Sigmoid colon (tissue), 7 donors: ENCODE measurements around the gene TRMT112. TPM values are rescaled to one million over a fixed set of nuclear protein-coding genes. Genes with fewer than 3 reads are reported as not detected.

Source experiments
- DNase-seq: peaks from one replicate; pipeline ENCODE4 v3.0.0-alpha.2; 2019
- H3K27ac ChIP-seq, 4 donors: fragments of 200-600 bp; sonication (generic); one replicate each; pipeline ENCODE4 v1.5.1; 2016 to 2019; ENCODE audit warnings: mild to moderate bottlenecking in 1 of 4
- H3K27me3 ChIP-seq, 3 donors: fragments of 200-600 bp; sonication (generic); one replicate each; pipeline ENCODE4 v1.5.1; 2019; ENCODE audit warnings: mild to moderate bottlenecking in 1 of 3
- H3K36me3 ChIP-seq, 4 donors: fragments of 200-600 bp; sonication (generic); one replicate each; pipeline ENCODE4 v1.5.1; 2016 to 2019
- H3K4me1 ChIP-seq, 4 donors: fragments of 200-600 bp; sonication (generic); one replicate each; pipeline ENCODE4 v1.5.1; 2017 to 2019
- H3K4me3 ChIP-seq, 4 donors: fragments of 200-600 bp; sonication (generic); one replicate each; pipeline ENCODE4 v1.5.1; 2017 to 2019; ENCODE audit warnings: mild to moderate bottlenecking in 2 of 4, moderate library complexity in 1 of 4
- H3K9me3 ChIP-seq, 4 donors: fragments of 200-600 bp in 3 of 4; sonication (generic) in 3 of 4; one replicate each; pipeline versions ENCODE4 v1.5.1 to v1.6.1; 2013 to 2019
- CTCF ChIP-seq, 4 experiments: fragments of 450-650 bp in 3 of 4; fragments of 200-600 bp in 1 of 4; IDR thresholded peaks; one replicate each; pipeline ENCODE4 v1.5.1; 2016 to 2019; ENCODE audit warnings: antibody characterized with exemption in 4 of 4, mild to moderate bottlenecking in 3 of 4, moderate library complexity in 2 of 4
- EP300 ChIP-seq, 4 donors: sonication (generic); formaldehyde crosslinking; IDR thresholded peaks; one replicate each; pipeline ENCODE4 v1.6.1; 2017; ENCODE audit warnings: antibody characterized with exemption in 4 of 4
- POLR2A ChIP-seq, 2 donors: fragments of 450-650 bp; IDR thresholded peaks; one replicate each; pipeline ENCODE4 v1.6.1; 2016; ENCODE audit warnings: antibody characterized with exemption in 2 of 2, mild to moderate bottlenecking in 2 of 2, moderate library complexity in 2 of 2
- POLR2AphosphoS5 ChIP-seq, 4 donors: sonication (generic); formaldehyde crosslinking; IDR thresholded peaks; one replicate each; pipeline ENCODE4 v1.6.1; 2017; ENCODE audit warnings: antibody characterized with exemption in 4 of 4
- WGBS, 2 donors: extraction: QIAGEN DNeasy Blood & Tissue Kit; methylation state at CpG; one replicate each; pipeline ENCODE4 v1.1.7; 2013; 5-methylcytosine and 5-hydroxymethylcytosine counted together
- intact Hi-C: fragments of 100-400 bp; cut with DNase I; formaldehyde crosslinking; loops from one replicate; pipeline ENCODE4 v1.15.1; 2023
- polyA plus RNA-seq, 3 donors: library from polyadenylated mRNA; stranded (reverse); fragments of 200-250 nt; gene quantifications; one replicate each; pipeline ENCODE4 v1.2.3, GENCODE V29; 2013
- total RNA-seq, 4 donors: library from RNA; depleted of rRNA; stranded (reverse); fragments of >200 nt; gene quantifications; one replicate each; pipeline ENCODE4 v1.1.0, GENCODE V29; 2016
- donor health status: healthy with polysubstance abuse.
- donor health status: Bipolar disorder and iron deficiency.
- donor health status: healthy.

TRMT112 gene
- total and polyA plus RNA-seq, 7 donors, result 148 to 353 (median 232) TPM

- intact Hi-C loops, result loop anchor here (1.0 kb wide), 1 partner anchor 37 kb away; the partner anchor contains the start of gene PRDX5
- H3K27me3 ChIP-seq, result no peaks in the 10 kb centered on the region
- DNase-seq, result peak; percentile 89
- no peaks in the 10 kb centered on the region for H3K36me3 ChIP-seq
- H3K9me3 ChIP-seq, result no peaks in the 10 kb centered on the region
- peak overlapping the region in 3 of 4 donors; percentile 17 to 62 (median 56) for H3K27ac ChIP-seq
- WGBS, 2 donors, result 14 to 28% methylated on average over 23 of the region's 23 CpGs
- H3K4me1 ChIP-seq, result peaks cover 0 to 41% (median 35%) of the 10 kb centered on the region in 4 donors
- TF ChIP-seq POLR2A (IDR thresholded peaks at IDR 0.05) (no peak), CTCF (IDR thresholded peaks at IDR 0.05) (peak; percentile 47 to 69 (median 65))
- H3K4me3 ChIP-seq, result peak overlapping the region in 3 of 4 donors; percentile 5 to 32 (median 28)
Measured at GRCh38 chr11:64355078-64355940, 38.0 kb upstream of the TRMT112 start.

DNA sequence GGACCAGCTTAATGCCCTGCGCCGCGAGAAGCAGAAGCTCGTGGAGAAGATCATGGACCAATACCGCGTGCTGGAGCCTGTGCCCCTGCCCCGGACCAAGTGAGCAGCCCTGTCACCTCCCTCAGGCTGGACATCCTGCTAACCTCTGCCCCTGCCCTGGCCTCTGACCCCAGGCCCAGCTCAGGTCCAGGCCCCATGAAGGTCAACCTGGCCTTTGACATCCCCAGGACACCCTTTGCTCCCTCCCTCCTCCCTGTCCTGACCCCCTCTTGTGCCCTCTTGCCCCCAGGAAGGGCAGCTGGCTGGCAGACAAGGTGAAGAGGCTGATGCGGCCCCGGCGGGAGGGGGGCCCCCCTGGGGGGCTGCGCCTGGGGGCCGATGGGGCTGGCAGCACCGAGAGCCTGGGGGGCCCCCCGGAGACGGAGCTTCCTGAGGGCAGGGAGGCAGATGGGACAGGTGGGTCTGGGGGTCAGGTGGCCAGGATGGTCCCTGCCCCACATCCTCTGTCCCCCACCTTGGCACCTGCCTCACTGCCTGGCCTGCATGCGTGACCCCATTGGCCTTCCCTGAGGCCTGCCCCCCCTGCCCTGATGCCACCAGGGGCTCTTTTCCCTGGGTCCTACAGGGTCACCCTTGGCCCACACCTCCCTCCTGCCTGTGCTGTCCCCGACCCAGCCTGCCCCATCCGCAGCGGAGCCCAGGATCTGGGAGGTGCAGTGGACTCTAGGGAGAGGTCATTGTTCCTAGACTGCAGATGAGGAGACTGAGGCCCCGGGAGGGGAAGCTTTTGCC lies 36.6 kb upstream of the TRMT112 start:
- H3K4me1 ChIP-seq, result peaks cover 0 to 30% (median 24%) of the 10 kb centered on the region in 4 donors
- no peaks in the 10 kb centered on the region for H3K9me3 ChIP-seq
- TF ChIP-seq CTCF (IDR thresholded peaks at IDR 0.05) (no peak), POLR2AphosphoS5 (IDR thresholded peaks at IDR 0.05) (no peak), POLR2A (IDR thresholded peaks at IDR 0.05) (no peak), EP300 (IDR thresholded peaks at IDR 0.05) (no peak)
- intact Hi-C loops, result no loop called here
- no peaks in the 10 kb centered on the region for H3K27me3 ChIP-seq
- 82 to 89% methylated on average over 20 of the region's 20 CpGs for WGBS, 2 donors
- H3K4me3 ChIP-seq, result no peak overlapping the region
- no peaks in the 10 kb centered on the region for H3K36me3 ChIP-seq
- H3K27ac ChIP-seq, result no peak overlapping the region
- DNase-seq, result no peak

DNA sequence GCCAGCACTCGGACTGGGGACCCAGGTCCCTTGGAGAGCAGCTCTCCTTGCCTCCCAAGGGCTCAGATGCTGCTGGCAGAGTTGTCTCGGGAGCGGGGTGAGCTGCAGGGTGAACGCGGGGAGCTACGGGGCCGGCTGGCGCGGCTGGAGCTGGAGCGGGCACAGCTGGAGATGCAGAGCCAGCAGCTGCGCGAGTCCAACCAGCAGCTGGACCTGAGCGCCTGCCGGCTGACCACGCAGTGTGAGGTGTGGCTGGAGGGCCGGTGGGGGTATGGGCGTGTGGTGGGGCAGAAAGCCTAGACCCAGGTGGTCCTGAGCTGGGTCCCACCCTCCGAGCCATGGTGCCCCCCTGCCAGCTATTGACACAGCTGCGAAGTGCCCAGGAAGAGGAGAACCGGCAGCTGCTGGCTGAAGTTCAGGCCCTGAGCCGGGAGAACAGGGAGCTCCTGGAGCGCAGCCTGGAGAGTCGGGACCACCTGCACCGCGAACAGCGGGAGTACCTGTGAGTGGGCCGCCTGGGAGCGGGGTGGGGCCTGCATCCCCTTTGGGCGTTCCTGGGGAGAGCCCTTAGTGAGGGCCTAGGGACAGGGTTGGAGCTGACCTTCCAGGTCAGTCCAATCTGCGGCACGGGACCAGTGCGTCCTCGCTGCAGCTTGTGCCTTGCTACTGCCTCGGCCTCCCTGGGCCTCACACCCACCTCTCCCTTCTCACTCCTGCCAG lies 35.8 kb upstream of the TRMT112 start:
- Histone ChIP-seq H3K4me3 (no peak overlapping the region), H3K36me3 (no peaks in the 10 kb centered on the region), H3K27ac (no peak overlapping the region), H3K4me1 (peaks cover 0 to 23% (median 18%) of the 10 kb centered on the region in 4 donors), H3K27me3 (no peaks in the 10 kb centered on the region), H3K9me3 (no peaks in the 10 kb centered on the region)
- no peak for DNase-seq
- intact Hi-C loops, result no loop called here
- 80 to 91% methylated on average over 34 of the region's 34 CpGs for WGBS, 2 donors
- TF ChIP-seq EP300 (IDR thresholded peaks at IDR 0.05), result no peak
- TF ChIP-seq POLR2A (IDR thresholded peaks at IDR 0.05), result no peak
- TF ChIP-seq POLR2AphosphoS5 (IDR thresholded peaks at IDR 0.05), result no peak
- no peak for TF ChIP-seq CTCF (IDR thresholded peaks at IDR 0.05)

- WGBS, 2 donors, result 92 to 94% methylated on average over 33 of the region's 33 CpGs
Measured at GRCh38 chr11:64352099-64352994, 35.0 kb upstream of the TRMT112 start.

More at GRCh38 chr11:64352099-64352994, 35.0 kb upstream of the TRMT112 start:
- peaks cover 0 to 17% (median 12%) of the 10 kb centered on the region in 4 donors for H3K4me1 ChIP-seq
- TF ChIP-seq POLR2A (IDR thresholded peaks at IDR 0.05), result no peak
- no peak for TF ChIP-seq POLR2AphosphoS5 (IDR thresholded peaks at IDR 0.05)
- TF ChIP-seq EP300 (IDR thresholded peaks at IDR 0.05), result no peak
- TF ChIP-seq CTCF (IDR thresholded peaks at IDR 0.05), result no peak
- no peak for DNase-seq
- H3K27me3 ChIP-seq, result no peaks in the 10 kb centered on the region
- H3K27ac ChIP-seq, result no peak overlapping the region
- intact Hi-C loops, result no loop called here
- no peaks in the 10 kb centered on the region for H3K36me3 ChIP-seq
- no peaks in the 10 kb centered on the region for H3K9me3 ChIP-seq
- no peak overlapping the region for H3K4me3 ChIP-seq
